HG02885 (cell line): ENCODE results near the gene SH3RF3.

Experiments
- ATAC-seq: cut with Tn5 transposase; IDR thresholded peaks from one replicate; pipeline ENCODE4 v1.9.1; 2021; ENCODE audit warnings: mild to moderate bottlenecking; ENCODE audit not compliant: unreplicated experiment, poor library complexity

The SH3RF3 gene

GRCh38 chr2:109196081-109196875 lies 67.3 kb downstream of the SH3RF3 start:
- no peak for ATAC-seq

GRCh38 chr2:109197491-109198418 lies 68.8 kb downstream of the SH3RF3 start:
- ATAC-seq, result no peak

- ATAC-seq, result no peak
Observed at GRCh38 chr2:109199790-109200189, 70.8 kb downstream of the SH3RF3 start.

- no peak for ATAC-seq
Observed at GRCh38 chr2:109200616-109201464, 71.8 kb downstream of the SH3RF3 start.

GRCh38 chr2:109201465-109202327 lies 72.7 kb downstream of the SH3RF3 start:
- ATAC-seq, result no peak

- no peak for ATAC-seq
Observed at GRCh38 chr2:109202486-109202885, 73.5 kb downstream of the SH3RF3 start.

- no peak for ATAC-seq
Observed at GRCh38 chr2:109203246-109204011, 74.4 kb downstream of the SH3RF3 start.

- ATAC-seq, result no peak
Observed at GRCh38 chr2:109204412-109204811, 75.4 kb downstream of the SH3RF3 start.

- no peak for ATAC-seq
Observed at GRCh38 chr2:109205447-109205846, 76.4 kb downstream of the SH3RF3 start.

- no peak for ATAC-seq
Observed at GRCh38 chr2:109206569-109207146, 77.7 kb downstream of the SH3RF3 start.

- ATAC-seq, result no peak
Observed at GRCh38 chr2:109207176-109207575, 78.2 kb downstream of the SH3RF3 start.

- no peak for ATAC-seq
Observed at GRCh38 chr2:109208071-109208950, 79.3 kb downstream of the SH3RF3 start.

GRCh38 chr2:109208951-109209335 lies 79.9 kb downstream of the SH3RF3 start:
- ATAC-seq, result no peak

GRCh38 chr2:109209412-109209811 lies 80.4 kb downstream of the SH3RF3 start:
- no peak for ATAC-seq

GRCh38 chr2:109209941-109210340 lies 80.9 kb downstream of the SH3RF3 start:
- ATAC-seq, result no peak

- no peak for ATAC-seq
Observed at GRCh38 chr2:109210431-109211200, 81.6 kb downstream of the SH3RF3 start.

- ATAC-seq, result no peak
Observed at GRCh38 chr2:109211315-109211714, 82.3 kb downstream of the SH3RF3 start.
